GM23338 (cell line): ENCODE data around the gene PTPRN2. TPM values are rescaled to one million over a fixed set of nuclear protein-coding genes. Genes with fewer than 3 reads are reported as not detected.

Source experiments
- ATAC-seq: fragments of 200-7000 bp; cut with Tn5 transposase; 3 replicates; pipeline ENCODE4 v1.9.1; 2020
- DNase-seq: peaks from one replicate; pipeline ENCODE4 v3.0.0-alpha.2; 2015; ENCODE audit warnings: low spot score
- H2AFZ ChIP-seq: fragments of 200-600 bp; sonication (generic); 2 replicates; pipeline ENCODE4 v1.8.0; 2016; ENCODE audit warnings: antibody characterized with exemption, mild to moderate bottlenecking, moderate library complexity
- H3F3A ChIP-seq: fragments of 200-600 bp; sonication (generic); replicated peaks from 2 replicates; pipeline ENCODE4 v1.8.0; 2017; ENCODE audit warnings: antibody characterized with exemption, mixed run types, low read depth
- H3K27ac ChIP-seq: fragments of 200-600 bp; sonication (generic); 2 replicates; pipeline ENCODE4 v1.6.1; 2016; ENCODE audit warnings: low read depth
- H3K27me3 ChIP-seq: fragments of 200-600 bp; sonication (generic); 2 replicates; pipeline ENCODE4 v1.8.0; 2016; ENCODE audit warnings: mild to moderate bottlenecking, mixed run types, moderate library complexity; ENCODE audit not compliant: insufficient read depth
- H3K36me3 ChIP-seq: fragments of 200-600 bp; sonication (generic); 2 replicates; pipeline ENCODE4 v1.8.0; 2016; ENCODE audit warnings: mild to moderate bottlenecking; ENCODE audit not compliant: insufficient read depth
- H3K4me1 ChIP-seq: fragments of 200-600 bp; sonication (generic); 2 replicates; pipeline ENCODE4 v1.8.0; 2016; ENCODE audit warnings: mild to moderate bottlenecking, moderate library complexity; ENCODE audit not compliant: insufficient read depth
- H3K4me2 ChIP-seq: fragments of 200-600 bp; sonication (generic); 2 replicates; pipeline ENCODE4 v1.7.1; 2017; ENCODE audit warnings: mixed run types
- H3K4me3 ChIP-seq: fragments of 200-600 bp; sonication (generic); 2 replicates; pipeline ENCODE4 v1.6.1; 2016; ENCODE audit warnings: mixed run types
- H3K79me2 ChIP-seq: fragments of 200-600 bp; sonication (generic); replicated peaks from 2 replicates; pipeline ENCODE4 v1.8.0; 2017; ENCODE audit warnings: mild to moderate bottlenecking; ENCODE audit not compliant: insufficient read depth
- H3K9me2 ChIP-seq: fragments of 200-600 bp; sonication (generic); 2 replicates; pipeline ENCODE4 v1.8.0; 2017; ENCODE audit not compliant: insufficient read depth
- H4K20me1 ChIP-seq: fragments of 200-600 bp; sonication (generic); replicated peaks from 2 replicates; pipeline ENCODE4 v1.8.0; 2017; ENCODE audit warnings: mild to moderate bottlenecking; ENCODE audit not compliant: insufficient read depth
- H3K27ac Mint-ChIP-seq: 2 replicates; pipeline ENCODE4 v1.8.0; 2020; ENCODE audit warnings: inconsistent platforms, mild to moderate bottlenecking, moderate library complexity, mixed read lengths
- H3K27me3 Mint-ChIP-seq: 3 replicates; pipeline ENCODE4 v1.8.0; 2022; ENCODE audit warnings: low read depth, mild to moderate bottlenecking, moderate library complexity, mixed read lengths, inconsistent platforms; ENCODE audit not compliant: insufficient read depth, poor library complexity
- H3K36me3 Mint-ChIP-seq: 3 replicates; pipeline ENCODE4 v1.8.0; 2021; ENCODE audit warnings: low read depth, mild to moderate bottlenecking, inconsistent platforms, moderate library complexity, mixed read lengths
- H3K4me1 Mint-ChIP-seq: 3 replicates; pipeline ENCODE4 v1.8.0; 2020; ENCODE audit warnings: mild to moderate bottlenecking, inconsistent platforms, mixed read lengths
- H3K4me3 Mint-ChIP-seq: 3 replicates; pipeline ENCODE4 v1.8.0; 2021; ENCODE audit warnings: moderate library complexity, mild to moderate bottlenecking, inconsistent platforms, mixed read lengths
- H3K9me3 Mint-ChIP-seq: 3 replicates; pipeline ENCODE4 v1.8.0; 2020; ENCODE audit warnings: moderate library complexity, mild to moderate bottlenecking, inconsistent platforms, mixed read lengths
- ETS1 ChIP-seq: IDR thresholded peaks from 2 replicates; pipeline ENCODE4 v1.6.1; 2016; ENCODE audit warnings: antibody characterized with exemption
- EZH2 ChIP-seq: fragments of 200-600 bp; sonication (generic); IDR thresholded peaks from one replicate; pipeline ENCODE4 v1.8.0; 2017; ENCODE audit warnings: antibody characterized with exemption, mild to moderate bottlenecking, low read depth; ENCODE audit not compliant: unreplicated experiment
- EZH2phosphoT487 ChIP-seq: fragments of 200-600 bp; sonication (generic); IDR thresholded peaks from one replicate; pipeline ENCODE4 v1.8.1; 2018; ENCODE audit warnings: antibody characterized with exemption; ENCODE audit not compliant: unreplicated experiment
- JUNB ChIP-seq: IDR thresholded peaks from one replicate; pipeline ENCODE4 v1.6.1; 2016; ENCODE audit warnings: antibody characterized with exemption; ENCODE audit not compliant: unreplicated experiment
- NANOG ChIP-seq: IDR thresholded peaks from 2 replicates; pipeline ENCODE4 v1.6.1; 2016; ENCODE audit warnings: antibody characterized with exemption, borderline replicate concordance
- POLR2AphosphoS5 ChIP-seq: IDR thresholded peaks from 2 replicates; pipeline ENCODE4 v1.6.1; 2016; ENCODE audit warnings: antibody characterized with exemption, low read depth
- REST ChIP-seq: IDR thresholded peaks from one replicate; pipeline ENCODE4 v1.6.1; 2018; ENCODE audit warnings: antibody characterized with exemption; ENCODE audit not compliant: unreplicated experiment
- STAT1 ChIP-seq: IDR thresholded peaks from one replicate; pipeline ENCODE4 v1.6.1; 2016; ENCODE audit warnings: antibody characterized with exemption; ENCODE audit not compliant: unreplicated experiment
- ZNF114 ChIP-seq: fragments of 250-450 bp; sonication (Bioruptor Pico); IDR thresholded peaks from 2 replicates; pipeline ENCODE4 v1.5.0; 2020; ENCODE audit warnings: mild to moderate bottlenecking, moderate library complexity
- ZNF331 ChIP-seq: fragments of 250-450 bp; sonication (Bioruptor Pico); IDR thresholded peaks from 2 replicates; pipeline ENCODE4 v1.5.0; 2020; ENCODE audit warnings: low read depth, mild to moderate bottlenecking, moderate library complexity
- ZNF462 ChIP-seq: fragments of 250-450 bp; sonication (Bioruptor Pico); IDR thresholded peaks from 2 replicates; pipeline ENCODE4 v1.5.0; 2020; ENCODE audit warnings: mild to moderate bottlenecking, moderate library complexity
- polyA plus RNA-seq: library from polyadenylated mRNA; unstranded; fragments of >200 nt; fragmentation: Nextera tagmentation; extraction: Ambion mirVana; gene quantifications from 2 replicates; pipeline ENCODE4 v1.2.1, GENCODE V29; 2016
- total RNA-seq: library from RNA; depleted of rRNA; stranded (reverse); fragments of >200 nt; shearing (Covaris generic); gene quantifications from 2 replicates; pipeline ENCODE4 v1.2.3, GENCODE V29; 2014

Gene PTPRN2
- total and polyA plus RNA-seq, 2 experiments from 2014 or later: 0.87 to 4.0 TPM

GRCh38 chr7:158549616-158550393, 37.8 kb downstream of the PTPRN2 start:
- Mint-ChIP-seq H3K36me3 (peaks cover 5% of the 10 kb centered on the region), H3K4me1 (peaks cover 4% of the 10 kb centered on the region), H3K4me3 (no peak overlapping the region), H3K9me3 (peaks cover 78% of the 10 kb centered on the region), H3K27me3 (peaks cover 9% of the 10 kb centered on the region), H3K27ac (no peak overlapping the region)
- Histone ChIP-seq H3K27me3 (no peaks in the 10 kb centered on the region), H4K20me1 (no peaks in the 10 kb centered on the region), H3K4me1 (peaks cover 16% of the 10 kb centered on the region), H3K9me2 (no peaks in the 10 kb centered on the region), H3K79me2 (no peaks in the 10 kb centered on the region), H3K27ac (no peak overlapping the region), H3F3A (no peaks in the 10 kb centered on the region), H2AFZ (peak overlapping the region; percentile 76; the same call in 1 of the 2 replicates), H3K4me2 (no peak overlapping the region; the same call in 1 of the 2 replicates), H3K36me3 (no peaks in the 10 kb centered on the region), H3K4me3 (no peak overlapping the region)
- no peak for TF ChIP-seq NANOG
- TF ChIP-seq ETS1: no peak
- TF ChIP-seq STAT1: no peak
- no peak for TF ChIP-seq JUNB
- no peak for TF ChIP-seq ZNF462 (CRISPR knock-in tag)
- no peak for TF ChIP-seq ZNF114 (CRISPR knock-in tag)
- TF ChIP-seq ZNF331 (CRISPR knock-in tag): no peak
- TF ChIP-seq EZH2phosphoT487: no peak
- TF ChIP-seq EZH2: no peak
- TF ChIP-seq REST: no peak
- no peak for TF ChIP-seq POLR2AphosphoS5
- no peak for DNase-seq
- ATAC-seq: peak; percentile 87
